Retina (tissue), 1 donor: ENCODE measurements around the gene MACROD1.

ENCODE experiments used
- DNase-seq: peaks from one replicate; pipeline ENCODE4 v3.0.0-alpha.2; 2016

MACROD1 gene

DNA sequence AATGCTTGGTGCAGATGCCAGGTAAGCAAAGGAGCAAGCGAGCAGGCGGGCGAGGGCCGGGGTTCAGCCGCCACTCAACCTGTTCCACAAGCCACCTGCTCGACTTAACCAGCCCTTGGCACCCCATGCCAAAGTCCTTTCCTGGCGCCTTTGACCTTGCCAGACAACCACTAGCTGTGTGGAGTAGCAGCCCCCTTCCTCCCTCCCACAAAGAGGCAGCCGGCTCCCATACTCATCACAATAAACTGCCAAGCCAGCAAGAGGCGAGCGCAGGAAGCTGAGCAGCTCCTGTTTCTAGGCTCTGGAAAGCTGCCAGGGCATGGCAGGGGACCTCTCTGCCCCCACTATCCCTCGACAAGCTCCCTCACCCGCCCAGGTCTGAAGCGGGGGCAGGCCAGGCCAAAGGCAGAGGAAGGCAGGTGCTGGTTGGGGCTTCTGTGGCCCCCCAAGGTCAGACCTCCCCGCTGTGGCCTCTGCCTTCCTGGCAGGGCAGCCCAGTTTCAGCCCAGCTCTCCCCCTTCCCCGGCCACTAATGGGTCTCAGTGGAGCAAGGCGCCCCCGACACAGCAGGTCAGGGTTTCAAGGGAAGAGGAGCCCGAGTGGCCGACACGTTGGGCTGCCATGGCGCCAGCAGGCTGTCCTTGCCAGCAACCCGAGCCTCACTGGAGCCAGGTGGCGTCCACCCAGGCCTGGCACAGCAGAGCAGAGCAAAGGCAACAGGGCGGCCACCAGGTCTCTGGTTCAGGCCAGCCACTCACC is 15.3 kb downstream of the MACROD1 start:
- no peak for DNase-seq

DNA sequence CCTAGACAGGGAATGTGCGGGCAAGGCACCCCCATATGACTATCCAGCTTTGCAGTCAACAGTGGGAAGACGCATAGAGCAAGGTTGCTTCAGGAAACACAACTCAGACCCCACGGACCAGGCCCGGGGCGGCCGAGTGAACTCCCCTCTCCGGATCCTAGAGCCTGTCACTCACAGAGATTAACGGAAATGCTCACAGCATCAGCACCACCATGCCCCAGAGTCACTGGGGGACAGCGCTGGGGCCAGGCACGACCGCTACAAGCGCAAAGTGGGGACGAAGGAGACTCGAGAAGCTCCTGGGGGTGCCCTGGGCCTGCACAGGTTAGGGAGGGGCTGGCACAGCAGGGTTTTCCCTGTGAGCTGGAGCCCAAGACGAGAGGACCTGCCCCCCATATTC is 15.9 kb downstream of the MACROD1 start:
- DNase-seq: no peak

DNA sequence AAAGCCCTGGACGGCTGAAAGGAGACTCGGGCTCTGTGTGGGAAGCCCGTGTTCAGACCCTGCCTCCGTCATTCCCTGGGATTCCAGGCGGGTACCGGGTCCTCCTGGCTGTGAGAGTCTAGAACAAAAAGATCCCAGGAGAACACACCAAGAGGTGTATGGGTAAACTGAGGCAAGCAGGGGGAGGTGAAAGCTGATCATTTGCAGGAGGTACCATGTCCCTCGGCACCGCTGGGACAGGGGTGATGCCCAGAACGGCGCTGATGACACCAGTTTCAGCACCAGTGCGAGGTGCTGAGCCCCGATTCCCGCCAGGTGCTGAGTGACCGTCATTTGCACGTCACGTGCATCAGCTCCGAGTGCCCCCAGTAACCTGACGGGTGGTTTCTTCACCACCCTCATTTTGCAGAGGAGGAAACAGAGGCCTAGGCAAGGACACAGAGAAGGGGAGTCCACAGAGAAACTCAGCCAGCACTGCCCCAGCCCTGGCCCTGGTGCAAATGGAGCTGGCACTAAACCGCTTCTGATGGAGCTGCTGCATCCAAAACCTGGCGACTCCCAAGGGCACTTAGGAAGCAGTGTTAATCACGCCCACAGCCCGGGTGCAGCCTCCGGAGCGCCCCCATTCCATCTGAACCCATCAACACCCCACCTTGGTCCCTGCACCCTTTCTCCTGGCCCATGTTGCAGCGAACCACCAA is 16.8 kb downstream of the MACROD1 start:
- DNase-seq: no peak

DNA sequence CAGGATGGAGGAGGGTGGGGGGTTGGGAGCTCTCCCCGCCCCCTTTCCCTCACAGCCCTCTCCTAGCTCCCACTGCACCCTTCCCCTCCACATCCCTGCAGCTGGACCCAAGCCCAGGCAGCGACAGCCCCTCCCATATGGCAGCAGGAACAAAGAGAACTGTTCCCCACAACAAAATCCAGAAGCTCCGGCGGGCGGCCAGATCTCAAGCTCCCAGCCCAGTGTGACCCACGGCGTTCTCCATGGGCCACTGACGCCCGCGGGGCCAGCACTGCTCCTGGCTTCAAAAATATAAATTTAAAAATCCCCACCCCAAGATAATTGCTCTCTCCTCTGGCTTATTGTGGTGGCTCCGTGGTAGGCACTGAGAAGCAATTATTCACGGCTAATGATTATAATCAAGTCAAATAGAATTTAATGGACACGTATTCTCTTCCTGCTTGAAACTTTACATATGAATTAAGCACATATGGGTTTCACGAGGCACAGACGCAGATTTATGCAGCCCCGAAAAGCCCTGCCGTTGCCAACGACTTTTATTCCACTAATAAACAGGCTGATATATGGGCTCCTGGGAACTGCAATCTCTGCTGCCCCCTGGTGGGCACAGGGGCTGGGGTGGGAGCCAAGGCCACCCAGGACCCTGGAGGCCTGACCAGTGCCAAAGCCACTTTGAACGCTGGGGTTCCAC is 17.5 kb downstream of the MACROD1 start:
- DNase-seq: peak; percentile 92

- DNase-seq: no peak
These were observed 19.6 kb downstream of the MACROD1 start for GRCh38 chr11:64146036-64146955.

- peak; percentile 90 for DNase-seq
These were observed 21.1 kb downstream of the MACROD1 start for GRCh38 chr11:64144587-64145472.

- DNase-seq: no peak
These were observed 24.7 kb downstream of the MACROD1 start for GRCh38 chr11:64141081-64141783.

DNA sequence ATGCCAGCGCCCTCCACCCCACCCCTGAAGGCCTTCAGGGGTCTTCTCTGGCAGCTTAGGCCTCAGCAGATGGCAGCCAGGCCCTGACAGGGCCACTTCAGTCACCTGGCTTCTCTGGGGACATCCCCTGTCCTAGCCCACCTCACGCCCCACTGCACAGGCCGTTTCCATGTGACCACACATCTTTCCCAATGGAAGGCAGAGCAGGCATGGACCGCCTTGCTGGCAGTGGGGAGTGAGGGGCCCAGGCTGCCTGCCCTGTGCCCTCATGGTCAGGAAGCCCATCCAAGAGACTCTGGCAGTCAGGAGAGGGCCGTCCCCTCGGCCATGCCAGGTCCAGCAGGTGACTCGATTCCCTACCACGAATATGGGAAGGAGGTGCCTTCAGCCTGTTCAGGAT is 25.8 kb downstream of the MACROD1 start:
- DNase-seq: no peak

DNA sequence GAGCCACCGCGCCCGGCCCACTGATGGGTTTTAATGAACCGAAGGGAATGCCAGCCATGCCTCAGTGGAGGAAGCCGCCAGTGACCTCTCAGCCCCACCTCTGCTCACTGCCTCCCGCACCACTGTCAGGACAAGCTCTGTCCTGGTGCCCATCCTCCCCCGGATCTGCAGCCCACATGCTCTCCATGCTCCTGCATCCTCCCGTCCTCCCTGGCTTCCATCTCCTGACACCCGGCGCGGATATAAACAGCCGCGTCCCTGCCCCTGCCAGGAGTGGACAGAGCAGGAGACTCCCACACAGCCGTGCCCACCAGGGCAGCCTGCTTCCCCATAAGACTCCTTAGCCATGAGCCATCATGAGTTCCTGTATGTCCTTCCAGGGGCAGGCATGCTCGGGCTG is 26.9 kb downstream of the MACROD1 start:
- DNase-seq: no peak

GRCh38 chr11:64138398-64138797 is 27.5 kb downstream of the MACROD1 start:
- DNase-seq: peak; percentile 68

DNA sequence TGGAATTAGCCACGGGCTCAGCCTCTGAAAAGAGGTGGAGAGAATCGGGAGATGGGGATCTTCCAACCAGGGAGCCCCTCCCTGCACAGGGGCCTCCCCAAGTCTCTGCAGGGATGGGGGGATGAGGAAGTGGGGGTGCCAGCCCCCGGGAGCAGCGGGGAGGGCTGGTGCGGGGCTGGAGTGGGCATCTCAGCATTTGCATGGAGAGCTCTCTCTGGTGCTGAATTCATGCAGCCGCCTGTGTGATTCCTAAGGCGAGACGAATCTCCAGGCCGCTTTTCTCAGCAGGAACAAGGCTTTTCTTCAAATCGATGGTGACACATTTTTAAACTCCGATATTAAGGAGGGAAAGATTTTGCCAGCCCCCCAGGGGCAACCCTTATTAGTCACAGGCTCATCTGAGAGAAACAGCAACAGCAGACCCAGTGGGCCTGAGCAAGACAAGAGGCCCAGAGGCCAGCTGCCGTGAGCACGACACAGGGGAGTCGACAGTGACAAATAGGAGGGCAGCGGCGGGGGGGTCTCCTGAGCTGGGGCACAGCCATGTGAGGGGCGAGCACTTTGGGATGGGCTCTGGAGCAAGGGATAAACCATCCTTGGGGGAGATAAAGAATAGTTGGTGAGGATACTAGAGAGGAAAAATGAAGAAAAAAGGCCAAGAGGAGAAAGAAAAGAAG is 29.0 kb downstream of the MACROD1 start:
- DNase-seq: no peak

- no peak for DNase-seq
These were observed 30.2 kb downstream of the MACROD1 start for GRCh38 chr11:64135711-64136110.

DNA sequence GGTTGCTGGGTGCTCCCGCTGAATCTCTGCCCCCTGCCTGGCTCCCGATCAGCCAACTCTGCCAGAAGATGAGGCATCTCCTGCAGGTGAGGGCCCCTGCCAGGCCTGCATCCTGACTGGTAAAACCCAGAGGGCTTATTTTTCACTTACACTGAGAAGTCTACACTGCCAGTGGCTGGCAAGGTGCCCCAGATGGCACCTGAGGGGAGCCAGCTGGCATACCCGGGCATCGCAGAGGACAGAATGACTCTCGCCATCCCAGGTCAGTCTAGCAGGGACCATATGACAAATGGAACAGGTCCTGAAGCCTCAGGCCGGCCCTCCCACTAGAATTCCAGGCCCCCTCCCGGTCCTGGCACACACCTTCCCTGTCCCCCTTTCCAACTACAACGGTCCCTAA is 30.9 kb downstream of the MACROD1 start:
- DNase-seq: no peak

DNA sequence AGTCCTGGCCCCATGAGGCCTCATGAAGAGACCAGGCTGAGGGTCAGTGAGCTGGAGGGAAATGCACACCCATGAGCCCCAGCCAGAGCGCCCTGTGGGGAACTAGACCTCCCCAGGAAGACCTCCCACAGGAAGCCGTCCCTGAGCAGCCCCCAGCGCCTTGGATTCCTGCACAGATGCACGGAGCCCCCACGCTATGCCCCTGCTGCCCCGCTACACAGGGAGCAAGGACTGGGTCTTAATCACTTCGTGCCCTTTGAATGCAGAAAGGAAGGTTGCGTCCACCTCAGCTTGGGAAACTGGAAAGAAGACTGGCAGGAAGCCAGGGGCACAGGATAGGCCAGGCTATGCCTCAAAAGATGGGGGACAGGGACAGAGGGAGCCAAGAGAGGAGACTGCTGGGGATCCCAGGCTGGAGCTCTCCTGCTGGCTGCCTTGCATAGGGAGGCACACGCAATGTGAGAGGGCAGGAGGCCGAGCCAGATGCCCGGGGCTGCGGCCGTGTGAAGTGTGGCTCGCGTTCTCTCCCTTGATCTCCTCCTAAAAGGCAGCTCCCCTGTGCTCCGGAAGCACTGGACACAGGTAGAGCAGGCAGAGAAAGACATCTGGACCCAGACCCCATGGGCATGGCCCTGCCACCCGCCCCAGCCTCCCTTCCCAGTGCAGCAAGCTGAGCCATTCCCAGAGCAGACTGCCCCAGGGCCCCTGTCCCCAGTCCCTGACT is 32.8 kb downstream of the MACROD1 start:
- no peak for DNase-seq

- DNase-seq: no peak
These were observed 33.6 kb downstream of the MACROD1 start for GRCh38 chr11:64132191-64132771.

- no peak for DNase-seq
These were observed 34.2 kb downstream of the MACROD1 start for GRCh38 chr11:64131683-64132190.

GRCh38 chr11:64130618-64131017 is 35.3 kb downstream of the MACROD1 start:
- DNase-seq: no peak

- DNase-seq: no peak
These were observed 36.5 kb downstream of the MACROD1 start for GRCh38 chr11:64129403-64129802.
